ENCODE results near the gene FIG4. TPM values are rescaled to one million over a fixed set of nuclear protein-coding genes. Genes with fewer than 3 reads are reported as not detected.

FIG4 gene
- total RNA-seq, 1 experiment from 2014 or later, result 5.7 TPM

- Histone ChIP-seq H2AFZ (ENCODE audit: low read length) (no peak overlapping the region), H3K4me3 (ENCODE audit: low read length) (no peak overlapping the region), H3F3A (ENCODE audit: low read length, unreplicated experiment) (no peaks in the 10 kb centered on the region), H3K4me1 (ENCODE audit: insufficient read depth, low read length) (no peaks in the 10 kb centered on the region), H3K79me2 (ENCODE audit: low read length) (no peaks in the 10 kb centered on the region), H3K4me2 (ENCODE audit: low read length) (no peak overlapping the region), H3K27me3 (ENCODE audit: low read length) (no peaks in the 10 kb centered on the region), H3K27ac (ENCODE audit: low read length) (no peak overlapping the region), H4K20me1 (ENCODE audit: low read length) (no peaks in the 10 kb centered on the region), H3K9me2 (replicated peaks; ENCODE audit: low read length) (no peaks in the 10 kb centered on the region), H3K9ac (ENCODE audit: low read length) (no peak overlapping the region), H3K9me3 (ENCODE audit: low read length) (no peaks in the 10 kb centered on the region), H3K36me3 (ENCODE audit: low read depth, low read length) (no peaks in the 10 kb centered on the region)
- BruUV-seq (replicated peaks), result no TSS peak
- intact Hi-C loops (cut with micrococcal nuclease), result no loop called here
- TF ChIP-seq CTCF (conservative IDR thresholded peaks at IDR 0.05; ENCODE audit: low read depth, low read length) (no peak), EZH2 (IDR thresholded peaks at IDR 0.05; ENCODE audit: low read length, unreplicated experiment) (no peak), EZH2phosphoT487 (IDR thresholded peaks at IDR 0.05; ENCODE audit: borderline replicate concordance, low read length) (no peak)
- ATAC-seq (no peak), DNase-seq (no peak)
- ChIA-PET POLR2A (ENCODE audit: unreplicated experiment) (no interaction called here), CTCF (no interaction called here)
Observed at GRCh38 chr6:109870089-109870410, 179.0 kb downstream of the FIG4 start.

GRCh38 chr6:109872549-109872948 is 181.5 kb downstream of the FIG4 start:
- no peaks in the 10 kb centered on the region for H3K27me3 ChIP-seq (ENCODE audit: low read length)
- ATAC-seq (no peak), DNase-seq (no peak)
- no peaks in the 10 kb centered on the region for H3K9me2 ChIP-seq (replicated peaks; ENCODE audit: low read length)
- H3K36me3 ChIP-seq (ENCODE audit: low read depth, low read length), result no peaks in the 10 kb centered on the region
- H3K9ac ChIP-seq (ENCODE audit: low read length), result no peak overlapping the region
- BruUV-seq (replicated peaks), result no TSS peak
- H3K9me3 ChIP-seq (ENCODE audit: low read length), result no peaks in the 10 kb centered on the region
- TF ChIP-seq EZH2 (IDR thresholded peaks at IDR 0.05; ENCODE audit: low read length, unreplicated experiment) (no peak), CTCF (conservative IDR thresholded peaks at IDR 0.05; ENCODE audit: low read depth, low read length) (no peak), EZH2phosphoT487 (IDR thresholded peaks at IDR 0.05; ENCODE audit: borderline replicate concordance, low read length) (no peak)
- POLR2A ChIA-PET (ENCODE audit: unreplicated experiment), result no interaction called here
- intact Hi-C loops (cut with micrococcal nuclease), result no loop called here
- H4K20me1 ChIP-seq (ENCODE audit: low read length), result no peaks in the 10 kb centered on the region
- H3K4me3 ChIP-seq (ENCODE audit: low read length), result no peak overlapping the region
- no peak overlapping the region for H3K27ac ChIP-seq (ENCODE audit: low read length)
- H3K79me2 ChIP-seq (ENCODE audit: low read length), result no peaks in the 10 kb centered on the region
- H3F3A ChIP-seq (ENCODE audit: low read length, unreplicated experiment), result no peaks in the 10 kb centered on the region
- CTCF ChIA-PET, result no interaction called here
- H3K4me1 ChIP-seq (ENCODE audit: insufficient read depth, low read length), result no peaks in the 10 kb centered on the region
- no peak overlapping the region for H2AFZ ChIP-seq (ENCODE audit: low read length)
- H3K4me2 ChIP-seq (ENCODE audit: low read length), result no peak overlapping the region

- Histone ChIP-seq H3K79me2 (ENCODE audit: low read length) (no peaks in the 10 kb centered on the region), H3F3A (ENCODE audit: low read length, unreplicated experiment) (no peaks in the 10 kb centered on the region), H3K9ac (ENCODE audit: low read length) (no peak overlapping the region), H3K4me3 (ENCODE audit: low read length) (no peak overlapping the region), H3K27me3 (ENCODE audit: low read length) (no peaks in the 10 kb centered on the region), H2AFZ (ENCODE audit: low read length) (no peak overlapping the region), H3K27ac (ENCODE audit: low read length) (no peak overlapping the region), H3K4me1 (ENCODE audit: insufficient read depth, low read length) (no peaks in the 10 kb centered on the region), H3K9me2 (replicated peaks; ENCODE audit: low read length) (no peaks in the 10 kb centered on the region), H3K9me3 (ENCODE audit: low read length) (no peaks in the 10 kb centered on the region), H3K4me2 (ENCODE audit: low read length) (no peak overlapping the region), H4K20me1 (ENCODE audit: low read length) (no peaks in the 10 kb centered on the region), H3K36me3 (ENCODE audit: low read depth, low read length) (no peaks in the 10 kb centered on the region)
- BruUV-seq (replicated peaks), result no TSS peak
- intact Hi-C loops (cut with micrococcal nuclease), result no loop called here
- TF ChIP-seq EZH2phosphoT487 (IDR thresholded peaks at IDR 0.05; ENCODE audit: borderline replicate concordance, low read length), result no peak
- ChIA-PET POLR2A (ENCODE audit: unreplicated experiment) (no interaction called here), CTCF (no interaction called here)
- no peak for DNase-seq
- no peak for ATAC-seq
Observed at GRCh38 chr6:109872968-109873545, 182.0 kb downstream of the FIG4 start.

Measured in PC-3 (cell line).